Upper lobe of left lung (tissue), 4 donors: ENCODE results near the gene FOXN1.
"Not testable (repeated sequence)": the region's sequence is repeated elsewhere in the genome, so short reads cannot be mapped to it uniquely, and the experiment has no call there.

Experiments
- CTCF ChIP-seq, 6 experiments: fragments of 450-650 bp in 4 of 6; fragments of 200-600 bp in 2 of 6; sonication (generic) in 2 of 6; IDR thresholded peaks; one replicate each; pipeline ENCODE4 v1.5.1; 2016 to 2019; ENCODE audit warnings: antibody characterized with exemption in 6 of 6
- POLR2AphosphoS5 ChIP-seq, 2 donors: sonication (generic); formaldehyde crosslinking; IDR thresholded peaks; one replicate each; pipeline ENCODE4 v1.5.1; 2017; ENCODE audit warnings: antibody characterized with exemption in 2 of 2

- TF ChIP-seq CTCF, POLR2AphosphoS5 (IDR thresholded peaks at IDR 0.05): not testable (repeated sequence)
Measured at GRCh38 chr17:28522281-28522680, 16.1 kb downstream of the FOXN1 start.
